Liver (tissue), 3 donors: ENCODE results near the gene SNAP25.

Source experiments
- EGR1 ChIP-seq, 2 donors: IDR thresholded peaks; 2 replicates each; pipeline ENCODE4 v1.6.1; 2016 to 2018; ENCODE audit warnings: antibody characterized with exemption in 2 of 2, low read depth in 2 of 2
- GABPA ChIP-seq, 2 donors: IDR thresholded peaks in 1 of 2; conservative IDR thresholded peaks in 1 of 2; 2 replicates each; pipeline ENCODE4 v1.6.1; 2016; ENCODE audit warnings: antibody characterized with exemption in 2 of 2, mild to moderate bottlenecking in 1 of 2, moderate library complexity in 1 of 2
- HNF4A ChIP-seq, 2 donors: conservative IDR thresholded peaks; 2 replicates each; pipeline ENCODE4 v1.6.1; 2016; ENCODE audit warnings: antibody characterized with exemption in 2 of 2, mild to moderate bottlenecking in 2 of 2
- JUND ChIP-seq, 2 donors: IDR thresholded peaks; 2 replicates each; pipeline ENCODE4 v1.6.1; 2016; ENCODE audit warnings: antibody characterized with exemption in 2 of 2
- MAX ChIP-seq: IDR thresholded peaks from 2 replicates; pipeline ENCODE4 v1.6.1; 2016; ENCODE audit warnings: antibody characterized with exemption
- RAD21 ChIP-seq, 2 donors: IDR thresholded peaks; 2 replicates each; pipeline ENCODE4 v1.6.1; 2016; ENCODE audit warnings: antibody characterized with exemption in 2 of 2, mild to moderate bottlenecking in 2 of 2
- REST ChIP-seq: IDR thresholded peaks from 2 replicates; pipeline ENCODE4 v1.6.1; 2016; ENCODE audit warnings: antibody characterized with exemption, mild to moderate bottlenecking
- SP1 ChIP-seq: IDR thresholded peaks from 2 replicates; pipeline ENCODE4 v1.6.1; 2018; ENCODE audit warnings: antibody characterized with exemption, mild to moderate bottlenecking
- TAF1 ChIP-seq: conservative IDR thresholded peaks from 2 replicates; pipeline ENCODE4 v1.6.1; 2016; ENCODE audit warnings: antibody characterized with exemption, mild to moderate bottlenecking
- YY1 ChIP-seq: IDR thresholded peaks from 2 replicates; pipeline ENCODE4 v1.6.1; 2016; ENCODE audit warnings: antibody characterized with exemption, mild to moderate bottlenecking
- TF ChIP-seq, protein P1 (sequence below): fragments of 150-350 bp; IDR thresholded peaks from 2 replicates; pipeline ENCODE4 v1.5.1; 2017; ENCODE audit warnings: improper control_type of control experiment, low read depth, low read length; ENCODE audit not compliant: missing input control
- TF ChIP-seq, protein P2 (sequence below): IDR thresholded peaks from 2 replicates; pipeline ENCODE4 v1.6.1; 2016; ENCODE audit warnings: antibody characterized with exemption
- TF ChIP-seq, protein P3 (sequence below): IDR thresholded peaks from 2 replicates; pipeline ENCODE4 v1.6.1; 2016; ENCODE audit warnings: antibody characterized with exemption
- donor health status: healthy.
- donor health status: healthy.

DNA sequence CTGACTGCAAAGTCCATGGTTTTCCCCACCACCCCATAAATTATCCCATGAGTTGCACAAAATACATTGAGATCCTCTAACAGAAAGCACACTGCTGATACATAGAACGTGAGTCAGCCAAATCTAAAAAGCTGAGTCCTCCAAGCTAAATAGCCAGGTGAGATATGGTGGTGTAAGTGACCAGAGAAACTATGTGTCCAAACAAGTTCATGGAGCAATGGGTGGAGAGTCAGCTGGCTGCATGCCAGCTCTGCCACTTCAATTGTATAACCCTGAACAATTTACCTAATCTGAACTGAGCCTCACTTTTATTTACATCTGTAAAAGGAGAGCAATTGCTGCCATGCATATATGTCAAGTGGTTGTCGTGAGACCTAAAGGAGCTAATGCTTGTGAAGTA, 9.7 kb downstream of the SNAP25 start:
- TF ChIP-seq, protein P1, sequence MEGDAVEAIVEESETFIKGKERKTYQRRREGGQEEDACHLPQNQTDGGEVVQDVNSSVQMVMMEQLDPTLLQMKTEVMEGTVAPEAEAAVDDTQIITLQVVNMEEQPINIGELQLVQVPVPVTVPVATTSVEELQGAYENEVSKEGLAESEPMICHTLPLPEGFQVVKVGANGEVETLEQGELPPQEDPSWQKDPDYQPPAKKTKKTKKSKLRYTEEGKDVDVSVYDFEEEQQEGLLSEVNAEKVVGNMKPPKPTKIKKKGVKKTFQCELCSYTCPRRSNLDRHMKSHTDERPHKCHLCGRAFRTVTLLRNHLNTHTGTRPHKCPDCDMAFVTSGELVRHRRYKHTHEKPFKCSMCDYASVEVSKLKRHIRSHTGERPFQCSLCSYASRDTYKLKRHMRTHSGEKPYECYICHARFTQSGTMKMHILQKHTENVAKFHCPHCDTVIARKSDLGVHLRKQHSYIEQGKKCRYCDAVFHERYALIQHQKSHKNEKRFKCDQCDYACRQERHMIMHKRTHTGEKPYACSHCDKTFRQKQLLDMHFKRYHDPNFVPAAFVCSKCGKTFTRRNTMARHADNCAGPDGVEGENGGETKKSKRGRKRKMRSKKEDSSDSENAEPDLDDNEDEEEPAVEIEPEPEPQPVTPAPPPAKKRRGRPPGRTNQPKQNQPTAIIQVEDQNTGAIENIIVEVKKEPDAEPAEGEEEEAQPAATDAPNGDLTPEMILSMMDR: no peak
- TF ChIP-seq YY1 (no peak), GABPA (IDR thresholded peaks at IDR 0.05 in 1 of 2, conservative IDR thresholded peaks at IDR 0.05 in 1 of 2) (no peak), REST (no peak), HNF4A (conservative IDR thresholded peaks at IDR 0.05) (no peak), SP1 (no peak), JUND (IDR thresholded peaks at IDR 0.05) (no peak), TAF1 (no peak), RAD21 (IDR thresholded peaks at IDR 0.05) (no peak), EGR1 (IDR thresholded peaks at IDR 0.05; ENCODE audit: low read depth in 2 of 2) (no peak), MAX (no peak)
- TF ChIP-seq, protein P2, sequence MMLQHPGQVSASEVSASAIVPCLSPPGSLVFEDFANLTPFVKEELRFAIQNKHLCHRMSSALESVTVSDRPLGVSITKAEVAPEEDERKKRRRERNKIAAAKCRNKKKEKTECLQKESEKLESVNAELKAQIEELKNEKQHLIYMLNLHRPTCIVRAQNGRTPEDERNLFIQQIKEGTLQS: no peak
- TF ChIP-seq, protein P3, sequence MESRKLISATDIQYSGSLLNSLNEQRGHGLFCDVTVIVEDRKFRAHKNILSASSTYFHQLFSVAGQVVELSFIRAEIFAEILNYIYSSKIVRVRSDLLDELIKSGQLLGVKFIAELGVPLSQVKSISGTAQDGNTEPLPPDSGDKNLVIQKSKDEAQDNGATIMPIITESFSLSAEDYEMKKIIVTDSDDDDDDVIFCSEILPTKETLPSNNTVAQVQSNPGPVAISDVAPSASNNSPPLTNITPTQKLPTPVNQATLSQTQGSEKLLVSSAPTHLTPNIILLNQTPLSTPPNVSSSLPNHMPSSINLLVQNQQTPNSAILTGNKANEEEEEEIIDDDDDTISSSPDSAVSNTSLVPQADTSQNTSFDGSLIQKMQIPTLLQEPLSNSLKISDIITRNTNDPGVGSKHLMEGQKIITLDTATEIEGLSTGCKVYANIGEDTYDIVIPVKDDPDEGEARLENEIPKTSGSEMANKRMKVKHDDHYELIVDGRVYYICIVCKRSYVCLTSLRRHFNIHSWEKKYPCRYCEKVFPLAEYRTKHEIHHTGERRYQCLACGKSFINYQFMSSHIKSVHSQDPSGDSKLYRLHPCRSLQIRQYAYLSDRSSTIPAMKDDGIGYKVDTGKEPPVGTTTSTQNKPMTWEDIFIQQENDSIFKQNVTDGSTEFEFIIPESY: no peak
